K562 (cell line): ENCODE data around the gene SLC16A9. TPM values are rescaled to one million over a fixed set of nuclear protein-coding genes. Genes with fewer than 3 reads are reported as not detected.

Source experiments
- ATAC-seq: fragments of 200-7000 bp; cut with Tn5 transposase; 3 replicates; pipeline ENCODE4 v1.9.1; 2020; ENCODE audit warnings: moderate library complexity
- BruUV-seq: library from RNA; stranded (reverse); fragments of 400-500 nt; replicated peaks from 2 replicates; lab custom pipeline; 2021; lab: Mats Ljungman, UMichigan
- CTCF ChIA-PET: fragments of 300-600 bp; formaldehyde crosslinking; extraction: SDS; loops from one replicate; lab custom pipeline; 2021; ENCODE audit warnings: low intra/inter-chr PET ratio; lab: Yijun Ruan, JAX
- POLR2A ChIA-PET: fragments of 300-600, 350-650 bp; sonication (Branson Sonifier 250); formaldehyde crosslinking; extraction: SDS; loops from one replicate; lab custom pipeline; 2021; ENCODE audit warnings: antibody characterized with exemption, inconsistent platforms; lab: Yijun Ruan, JAX
- DNase-seq, 4 experiments: peaks; one replicate each; pipeline versions ENCODE4 v3.0.0 to v3.0.0-alpha.2; 2011 to 2018; ENCODE audit warnings: low spot score in 3 of 4, mixed read lengths in 3 of 4; ENCODE audit errors: extremely low read depth in 1 of 4
- FAIRE-seq: peaks from 2 replicates; lab custom pipeline; 2011; peaks lifted over from hg19 to GRCh38; lab: Jason Lieb, UNC
- H2AFZ ChIP-seq: 2 replicates; pipeline ENCODE4 v1.6.0; 2011; ENCODE audit warnings: low read depth, low read length, control low read depth, inconsistent platforms
- H3K27ac ChIP-seq: fragments of 200-600 bp; 3 replicates; pipeline ENCODE4 v1.8.0; 2011; ENCODE audit warnings: low read depth, mild to moderate bottlenecking, control low read depth, inconsistent platforms, low read length, moderate library complexity, mixed read lengths; ENCODE audit errors: extremely low read depth
- H3K27me3 ChIP-seq, 2 experiments: fragments of 300-600 bp in 1 of 2; 2 replicates in 1 of 2; 3 replicates in 1 of 2; pipeline versions ENCODE4 v1.6.0 to v1.8.0; 2011; ENCODE audit warnings: inconsistent platforms in 2 of 2, low read length in 2 of 2, mild to moderate bottlenecking in 1 of 2, mixed read lengths in 1 of 2, moderate library complexity in 1 of 2; ENCODE audit not compliant: control insufficient read depth in 2 of 2, insufficient read depth in 2 of 2
- H3K36me3 ChIP-seq: fragments of 300-600 bp; 3 replicates; pipeline ENCODE4 v1.8.0; 2011; ENCODE audit warnings: mild to moderate bottlenecking, low read length, inconsistent platforms; ENCODE audit not compliant: control insufficient read depth, insufficient read depth
- H3K4me1 ChIP-seq, 2 experiments: fragments of 200-600 bp in 1 of 2; replicated peaks in 1 of 2; 2 replicates in 1 of 2; 3 replicates in 1 of 2; pipeline versions ENCODE4 v1.5.1 to v1.8.0; 2011; ENCODE audit warnings: inconsistent platforms in 2 of 2, low read length in 2 of 2, mild to moderate bottlenecking in 1 of 2, mixed read lengths in 1 of 2, moderate library complexity in 1 of 2; ENCODE audit not compliant: control insufficient read depth in 2 of 2, insufficient read depth in 2 of 2
- H3K4me2 ChIP-seq: 2 replicates; pipeline ENCODE4 v1.6.1; 2011; ENCODE audit warnings: low read length, control low read depth, inconsistent platforms, mixed read lengths; ENCODE audit not compliant: insufficient read depth
- H3K4me3 ChIP-seq: fragments of 200-600 bp; sonication (generic), shearing (Covaris generic); 2 replicates; pipeline ENCODE4 v1.5.1; 2016; ENCODE audit warnings: control low read depth, inconsistent platforms
- H3K79me2 ChIP-seq: fragments of 200-600 bp; 3 replicates; pipeline ENCODE4 v1.8.0; 2011; ENCODE audit warnings: low read length, inconsistent platforms; ENCODE audit not compliant: control insufficient read depth, insufficient read depth
- H3K9ac ChIP-seq, 2 experiments: 2 replicates each; pipeline versions ENCODE4 v1.6.0 to v1.6.1; 2011; ENCODE audit warnings: low read depth in 2 of 2, low read length in 2 of 2, control low read depth in 1 of 2, inconsistent platforms in 1 of 2, mild to moderate bottlenecking in 1 of 2, mixed read lengths in 1 of 2; ENCODE audit not compliant: insufficient read depth in 1 of 2
- H3K9me1 ChIP-seq: one replicate; pipeline ENCODE4 v1.6.0; 2011; ENCODE audit warnings: inconsistent platforms, mild to moderate bottlenecking, low read length, moderate library complexity; ENCODE audit not compliant: control insufficient read depth, insufficient read depth
- H3K9me3 ChIP-seq: replicated peaks from 2 replicates; pipeline ENCODE4 v1.5.1; 2011; ENCODE audit warnings: low read depth, low read length, inconsistent platforms; ENCODE audit not compliant: control insufficient read depth, insufficient read depth
- H4K20me1 ChIP-seq: replicated peaks from 2 replicates; pipeline ENCODE4 v1.6.1; 2011; ENCODE audit warnings: low read length, inconsistent platforms, mixed read lengths; ENCODE audit not compliant: control insufficient read depth, insufficient read depth
- ADNP ChIP-seq: fragments of 200-800 bp; sonication (Bioruptor generic); IDR thresholded peaks from 2 replicates; pipeline ENCODE4 v1.6.1; 2016; ENCODE audit warnings: missing genetic modification characterization, missing compliant biosample characterization
- HDAC6 ChIP-seq: IDR thresholded peaks from 2 replicates; pipeline ENCODE4 v1.6.1; 2012; ENCODE audit warnings: low read depth, mild to moderate bottlenecking, control low read depth, inconsistent platforms, low read length, moderate library complexity
- ZNF561 ChIP-seq: fragments of 450-650 bp; formaldehyde crosslinking; conservative IDR thresholded peaks from 2 replicates; pipeline ENCODE4 v1.4.0; 2020; ENCODE audit warnings: mild to moderate bottlenecking, moderate library complexity
- WGBS: fragments of 100-300 bp; shearing (Covaris generic); methylation state at CpG from one replicate; pipeline ENCODE4 v1.1.6; 2016; ENCODE audit warnings: low coverage, mixed read lengths; ENCODE audit not compliant: insufficient coverage; ENCODE audit errors: missing lambda C conversion rate; 5-methylcytosine and 5-hydroxymethylcytosine counted together
- in situ Hi-C: fragments of 300-500 bp; cut with MboI; formaldehyde crosslinking; loops from 4 replicates; pipeline ENCODE4 v1.15.0; 2018; ENCODE audit warnings: inconsistent platforms, mixed read lengths
- intact Hi-C: fragments of 100-400 bp; cut with micrococcal nuclease; formaldehyde crosslinking; loops from 2 replicates; pipeline ENCODE4 v1.14.2; 2022
- polyA plus RNA-seq, 8 experiments: library from polyadenylated mRNA; depleted of rRNA in 4 of 8; stranded (reverse) in 5 of 8; unstranded in 3 of 8; fragments of >200 nt; fragmentation: Nextera tagmentation in 2 of 8; fragmentation: Illumina TruSeq in 1 of 8; extraction: Ambion mirVana in 2 of 8; extraction: Trizol in 1 of 8; gene quantifications; 2 replicates each; pipeline versions ENCODE4 v1.2.1 to v1.2.3, GENCODE V29; 2011 to 2014; ENCODE audit warnings: inconsistent platforms in 1 of 8, missing spikeins in 1 of 8
- total RNA-seq, 7 experiments: library from RNA; depleted of rRNA in 6 of 7; stranded (reverse); fragments of >200 nt in 6 of 7; fragmentation: Illumina TruSeq in 2 of 7; extraction: Trizol in 2 of 7; gene quantifications; 2 replicates each; pipeline versions ENCODE4 v1.2.1 to v1.2.3, GENCODE V29; 2011 to 2021; ENCODE audit warnings: low replicate concordance in 1 of 7
- TF ChIP-seq, protein P1 (sequence below): fragments of 250-450 bp; sonication (Bioruptor Pico); IDR thresholded peaks from 2 replicates; pipeline ENCODE4 v1.5.0; 2021
- TF ChIP-seq, protein P2 (sequence below): fragments of 250-450 bp; sonication (Bioruptor Pico); IDR thresholded peaks from 2 replicates; pipeline ENCODE4 v1.4.0; 2020; ENCODE audit warnings: mild to moderate bottlenecking, moderate library complexity

The SLC16A9 gene
- total and polyA plus RNA-seq, 9 of the 15 experiments (the other 6 are each of a cell fraction or from before 2014, with no cell fraction given) = 0.90 to 6.4 (median 2.1) TPM

DNA sequence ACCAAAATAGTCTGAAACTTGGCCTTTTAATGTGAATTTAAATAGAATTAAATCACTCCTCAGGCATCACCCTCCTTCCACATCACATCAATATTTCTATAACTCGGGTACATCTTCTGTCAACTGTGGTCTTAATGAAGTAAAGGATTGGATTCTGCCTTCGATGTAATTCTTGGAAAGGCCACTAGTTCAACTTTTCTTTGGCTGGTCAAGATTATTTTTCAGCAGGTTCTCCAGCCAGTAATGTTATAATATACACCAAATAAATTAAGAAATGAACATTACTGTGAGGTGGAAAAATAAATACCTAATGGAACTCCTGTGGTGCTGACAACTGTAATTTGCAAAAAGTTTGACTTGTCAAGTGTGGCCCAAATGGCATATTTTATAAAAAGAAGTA is 9.7 kb upstream of the SLC16A9 start (continued):
- TF ChIP-seq, protein P1, sequence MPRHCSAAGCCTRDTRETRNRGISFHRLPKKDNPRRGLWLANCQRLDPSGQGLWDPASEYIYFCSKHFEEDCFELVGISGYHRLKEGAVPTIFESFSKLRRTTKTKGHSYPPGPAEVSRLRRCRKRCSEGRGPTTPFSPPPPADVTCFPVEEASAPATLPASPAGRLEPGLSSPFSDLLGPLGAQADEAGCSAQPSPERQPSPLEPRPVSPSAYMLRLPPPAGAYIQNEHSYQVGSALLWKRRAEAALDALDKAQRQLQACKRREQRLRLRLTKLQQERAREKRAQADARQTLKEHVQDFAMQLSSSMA (CRISPR knock-in tag) = no peak
- TF ChIP-seq, all 486 proteins: peak for 1

DNA sequence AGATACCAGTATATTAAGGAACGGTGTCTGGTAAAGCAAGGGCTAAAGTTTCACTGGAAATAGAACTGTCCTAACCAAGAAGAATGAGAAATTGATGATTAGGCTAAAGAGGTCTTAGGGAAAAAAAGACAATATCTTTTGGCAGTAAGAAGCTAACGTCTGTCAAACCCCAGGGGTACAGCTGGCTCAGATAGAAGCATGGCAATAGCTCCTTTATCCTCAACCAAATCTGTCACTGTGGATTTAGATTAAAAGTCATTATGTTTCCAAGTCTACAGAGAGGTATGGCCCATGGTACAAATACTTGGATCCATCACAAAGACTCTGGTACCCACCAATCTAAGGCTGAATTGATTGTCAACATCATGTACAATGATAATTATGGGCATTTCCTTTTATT is 8.6 kb upstream of the SLC16A9 start:
- CTCF ChIA-PET = no interaction called here
- no TSS peak for BruUV-seq
- in situ Hi-C loops = no loop called here

More for the DNA sequence above, 8.6 kb upstream of the SLC16A9 start:
- Histone ChIP-seq H2AFZ (no peak overlapping the region), H4K20me1 (no peaks in the 10 kb centered on the region), H3K4me3 (no peak overlapping the region), H3K9me1 (no peaks in the 10 kb centered on the region), H3K4me2 (no peak overlapping the region), H3K27me3 (no peaks in the 10 kb centered on the region), H3K9ac (no peak overlapping the region), H3K9me3 (no peaks in the 10 kb centered on the region), H3K27ac (no peak overlapping the region), H3K79me2 (no peaks in the 10 kb centered on the region), H3K36me3 (no peaks in the 10 kb centered on the region), H3K4me1 (peaks cover 0 to 8% of the 10 kb centered on the region in 2 experiments; a peak in 2 of 5 replicates)
- no peak for ATAC-seq
- intact Hi-C loops = no loop called here
- FAIRE-seq = no peak
- TF ChIP-seq, protein P2, sequence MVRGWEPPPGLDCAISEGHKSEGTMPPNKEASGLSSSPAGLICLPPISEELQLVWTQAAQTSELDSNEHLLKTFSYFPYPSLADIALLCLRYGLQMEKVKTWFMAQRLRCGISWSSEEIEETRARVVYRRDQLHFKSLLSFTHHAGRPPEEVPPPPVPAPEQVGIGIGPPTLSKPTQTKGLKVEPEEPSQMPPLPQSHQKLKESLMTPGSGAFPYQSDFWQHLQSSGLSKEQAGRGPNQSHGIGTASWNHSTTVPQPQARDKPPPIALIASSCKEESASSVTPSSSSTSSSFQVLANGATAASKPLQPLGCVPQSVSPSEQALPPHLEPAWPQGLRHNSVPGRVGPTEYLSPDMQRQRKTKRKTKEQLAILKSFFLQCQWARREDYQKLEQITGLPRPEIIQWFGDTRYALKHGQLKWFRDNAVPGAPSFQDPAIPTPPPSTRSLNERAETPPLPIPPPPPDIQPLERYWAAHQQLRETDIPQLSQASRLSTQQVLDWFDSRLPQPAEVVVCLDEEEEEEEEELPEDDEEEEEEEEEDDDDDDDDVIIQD (CRISPR knock-in tag) = no peak
- TF ChIP-seq ZNF561 (CRISPR knock-in tag) (no peak), HDAC6 (no peak), ADNP (tag) (no peak)
- 0% methylated on average over 2 of the region's 2 CpGs for WGBS
- POLR2A ChIA-PET = interaction anchor here (1.0 kb wide), 1 partner anchor 16 kb away, joined by 3 read pairs; no protein-coding TSS in a partner anchor
- no peak for DNase-seq
